ENCODE data around the gene TMEM141. TPM values are rescaled to one million over a fixed set of nuclear protein-coding genes. Genes with fewer than 3 reads are reported as not detected.

The TMEM141 gene
- polyA plus RNA-seq, 1 donor (not counting 4 experiments of a cell fraction or from before 2014, with no cell fraction given) = 85.5 TPM

DNA sequence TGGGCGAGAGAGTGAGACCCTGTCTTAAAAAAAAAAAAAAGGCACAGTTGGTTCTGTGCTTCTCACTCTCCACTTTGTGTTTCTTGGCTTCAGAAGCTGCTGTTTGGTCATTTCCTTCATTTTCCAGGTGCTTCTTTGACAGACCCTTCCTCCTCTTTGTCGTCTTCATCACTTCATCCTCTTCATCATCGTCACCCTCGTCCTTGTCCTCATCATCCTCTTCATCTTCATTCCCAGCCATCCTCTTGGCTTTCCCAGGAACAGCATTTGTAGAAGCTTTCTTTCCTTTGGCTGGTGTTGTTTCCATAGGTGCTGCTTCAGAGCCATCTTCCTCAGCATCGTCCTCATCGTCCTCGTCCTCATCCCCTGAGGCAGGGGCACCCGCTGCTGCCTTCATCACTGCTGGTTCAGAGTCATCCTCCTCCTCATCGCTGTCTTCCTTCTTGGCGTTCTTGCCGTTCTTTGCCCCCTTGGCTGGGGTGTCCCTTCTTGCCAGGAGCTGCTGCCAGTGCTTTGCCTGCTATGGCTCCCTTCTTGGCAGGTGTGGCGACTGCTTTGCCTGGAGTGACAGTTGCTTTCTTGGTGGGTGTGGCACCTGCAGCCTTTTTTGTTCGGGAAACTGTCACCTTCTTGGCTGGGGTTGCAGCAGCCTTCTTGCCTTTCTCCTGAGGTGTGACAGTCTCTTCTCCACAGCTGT, 23.7 kb downstream of the TMEM141 start:
- peaks cover 4% of the 10 kb centered on the region for H3K4me1 ChIP-seq (ENCODE audit: control insufficient read depth, extremely low read depth, insufficient read depth, low read length)
- no peaks in the 10 kb centered on the region for H4K20me1 ChIP-seq (ENCODE audit: control insufficient read depth, extremely low read depth, insufficient read depth, low read length)
- dilution Hi-C loops (cut with MboI; ENCODE audit: extremely low pct_ligation_motif_present, low sequenced_read_pairs) = loop anchor here (25.0 kb wide), 1 partner anchor 122 kb away; the partner anchor contains the start of genes C8G and FBXW5
- no peak for TF ChIP-seq EZH2 (IDR thresholded peaks at IDR 0.05; ENCODE audit: low read length)
- TF ChIP-seq, protein P1, sequence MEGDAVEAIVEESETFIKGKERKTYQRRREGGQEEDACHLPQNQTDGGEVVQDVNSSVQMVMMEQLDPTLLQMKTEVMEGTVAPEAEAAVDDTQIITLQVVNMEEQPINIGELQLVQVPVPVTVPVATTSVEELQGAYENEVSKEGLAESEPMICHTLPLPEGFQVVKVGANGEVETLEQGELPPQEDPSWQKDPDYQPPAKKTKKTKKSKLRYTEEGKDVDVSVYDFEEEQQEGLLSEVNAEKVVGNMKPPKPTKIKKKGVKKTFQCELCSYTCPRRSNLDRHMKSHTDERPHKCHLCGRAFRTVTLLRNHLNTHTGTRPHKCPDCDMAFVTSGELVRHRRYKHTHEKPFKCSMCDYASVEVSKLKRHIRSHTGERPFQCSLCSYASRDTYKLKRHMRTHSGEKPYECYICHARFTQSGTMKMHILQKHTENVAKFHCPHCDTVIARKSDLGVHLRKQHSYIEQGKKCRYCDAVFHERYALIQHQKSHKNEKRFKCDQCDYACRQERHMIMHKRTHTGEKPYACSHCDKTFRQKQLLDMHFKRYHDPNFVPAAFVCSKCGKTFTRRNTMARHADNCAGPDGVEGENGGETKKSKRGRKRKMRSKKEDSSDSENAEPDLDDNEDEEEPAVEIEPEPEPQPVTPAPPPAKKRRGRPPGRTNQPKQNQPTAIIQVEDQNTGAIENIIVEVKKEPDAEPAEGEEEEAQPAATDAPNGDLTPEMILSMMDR (optimal IDR thresholded peaks at IDR 0.05 in 1 of 3, IDR thresholded peaks at IDR 0.05 in 1 of 3, conservative IDR thresholded peaks at IDR 0.05 in 1 of 3; ENCODE audit: extremely low read depth in 1 of 3, insufficient read depth in 2 of 3, low read length in 3 of 3) = no peak
- peaks cover 9 to 17% of the 10 kb centered on the region in 2 experiments for H3K36me3 ChIP-seq (ENCODE audit: control insufficient read depth in 2 of 2, extremely low read depth in 1 of 2, insufficient read depth in 2 of 2, low read length in 2 of 2)
- H3K27ac ChIP-seq (ENCODE audit: control insufficient read depth, insufficient read depth, low read length) = no peak overlapping the region
- peaks cover 35% of the 10 kb centered on the region for H3K79me2 ChIP-seq (ENCODE audit: control insufficient read depth, insufficient read depth, low read length)
- H3K9me1 ChIP-seq (ENCODE audit: control insufficient read depth, extremely low read depth, insufficient read depth, low read length) = no peaks in the 10 kb centered on the region
- H3K9ac ChIP-seq (ENCODE audit: control insufficient read depth, extremely low read depth, insufficient read depth, low read length) = no peak overlapping the region
- H3K27me3 ChIP-seq (ENCODE audit: control insufficient read depth, extremely low read depth, insufficient read depth, low read length) = no peaks in the 10 kb centered on the region
- H2AFZ ChIP-seq (ENCODE audit: control insufficient read depth, low read length) = no peak overlapping the region
- no peaks in the 10 kb centered on the region for H3K9me3 ChIP-seq (ENCODE audit: control insufficient read depth, low read depth, low read length)
- DNase-seq (ENCODE audit: low read depth, low spot score) = no peak
- no peak overlapping the region for H3K4me2 ChIP-seq (ENCODE audit: control insufficient read depth, extremely low read depth, insufficient read depth, low read depth, low read length)
- FAIRE-seq = no peak
- no peak overlapping the region for H3K4me3 ChIP-seq (ENCODE audit: control insufficient read depth in 2 of 3, extremely low read depth in 1 of 3, insufficient read depth in 2 of 3, low read depth in 1 of 3, low read length in 3 of 3)

DNA sequence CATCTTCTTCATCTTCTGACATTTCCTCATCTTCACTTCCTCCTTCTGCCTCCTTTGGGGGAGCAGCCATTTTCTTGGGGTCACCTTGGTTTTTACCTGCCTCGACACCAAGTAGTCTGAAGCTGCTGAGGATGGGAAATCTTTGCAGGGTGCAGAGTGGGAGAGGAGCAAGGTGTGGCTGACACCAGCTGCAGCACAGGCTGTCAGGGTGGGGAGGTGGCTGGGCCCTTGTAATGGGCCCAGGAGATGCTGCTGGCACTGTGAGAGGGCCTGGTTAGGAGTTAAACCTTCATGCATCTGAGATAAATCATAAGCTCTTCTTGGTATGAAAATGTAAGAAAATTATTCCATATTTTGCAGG, 24.3 kb downstream of the TMEM141 start:
- Histone ChIP-seq H3K9me1 (ENCODE audit: control insufficient read depth, extremely low read depth, insufficient read depth, low read length) (no peaks in the 10 kb centered on the region), H3K79me2 (ENCODE audit: control insufficient read depth, insufficient read depth, low read length) (peaks cover 32% of the 10 kb centered on the region)

More for the DNA sequence above, 24.3 kb downstream of the TMEM141 start:
- H3K9ac ChIP-seq (ENCODE audit: control insufficient read depth, extremely low read depth, insufficient read depth, low read length) = no peak overlapping the region
- dilution Hi-C loops (cut with MboI; ENCODE audit: extremely low pct_ligation_motif_present, low sequenced_read_pairs) = loop anchor here (25.0 kb wide), 1 partner anchor 122 kb away; the partner anchor contains the start of genes C8G and FBXW5
- no peak overlapping the region for H3K4me3 ChIP-seq (ENCODE audit: control insufficient read depth in 2 of 3, extremely low read depth in 1 of 3, insufficient read depth in 2 of 3, low read depth in 1 of 3, low read length in 3 of 3)
- no peak overlapping the region for H2AFZ ChIP-seq (ENCODE audit: control insufficient read depth, low read length)
- TF ChIP-seq, protein P1 (optimal IDR thresholded peaks at IDR 0.05 in 1 of 3, IDR thresholded peaks at IDR 0.05 in 1 of 3, conservative IDR thresholded peaks at IDR 0.05 in 1 of 3; ENCODE audit: extremely low read depth in 1 of 3, insufficient read depth in 2 of 3, low read length in 3 of 3) = no peak
- no peak for TF ChIP-seq EZH2 (IDR thresholded peaks at IDR 0.05; ENCODE audit: low read length)
- H3K4me2 ChIP-seq (ENCODE audit: control insufficient read depth, extremely low read depth, insufficient read depth, low read depth, low read length) = no peak overlapping the region
- H4K20me1 ChIP-seq (ENCODE audit: control insufficient read depth, extremely low read depth, insufficient read depth, low read length) = no peaks in the 10 kb centered on the region
- no peak for FAIRE-seq
- no peak overlapping the region for H3K27ac ChIP-seq (ENCODE audit: control insufficient read depth, insufficient read depth, low read length)
- DNase-seq (ENCODE audit: low read depth, low spot score) = no peak
- no peaks in the 10 kb centered on the region for H3K9me3 ChIP-seq (ENCODE audit: control insufficient read depth, low read depth, low read length)
- H3K4me1 ChIP-seq (ENCODE audit: control insufficient read depth, extremely low read depth, insufficient read depth, low read length) = no peaks in the 10 kb centered on the region
- H3K36me3 ChIP-seq (ENCODE audit: control insufficient read depth in 2 of 2, extremely low read depth in 1 of 2, insufficient read depth in 2 of 2, low read length in 2 of 2) = peaks cover 9 to 13% of the 10 kb centered on the region in 2 experiments
- H3K27me3 ChIP-seq (ENCODE audit: control insufficient read depth, extremely low read depth, insufficient read depth, low read length) = no peaks in the 10 kb centered on the region
